Vagina (tissue), 2 donors: ENCODE data around the gene SLC44A3. TPM values are rescaled to one million over a fixed set of nuclear protein-coding genes. Genes with fewer than 3 reads are reported as not detected.

Experiments
- DNase-seq, 2 donors: peaks; one replicate each; pipeline ENCODE4 v3.0.0-alpha.2; 2017; ENCODE audit errors: extremely low spot score in 2 of 2
- H3K27ac ChIP-seq: fragments of 200-600 bp; sonication (generic); one replicate; pipeline ENCODE4 v1.5.1; 2019
- H3K27me3 ChIP-seq: fragments of 200-600 bp; sonication (generic); one replicate; pipeline ENCODE4 v1.5.1; 2019
- H3K36me3 ChIP-seq, 2 donors: fragments of 200-600 bp; sonication (generic); one replicate each; pipeline ENCODE4 v1.5.1; 2017 to 2019
- H3K4me1 ChIP-seq: fragments of 200-600 bp; sonication (generic); one replicate; pipeline ENCODE4 v1.5.1; 2019
- H3K4me3 ChIP-seq, 2 donors: fragments of 200-600 bp; sonication (generic); 1 replicate in 1 of 2; 2 replicates in 1 of 2; pipeline ENCODE4 v1.5.1; 2016 to 2019
- H3K9me3 ChIP-seq: fragments of 200-600 bp; sonication (generic); one replicate; pipeline ENCODE4 v1.5.1; 2019
- CTCF ChIP-seq, 3 experiments: fragments of 450-650 bp in 2 of 3; fragments of 200-600 bp in 1 of 3; sonication (generic) in 1 of 3; IDR thresholded peaks; one replicate each; pipeline ENCODE4 v1.5.1; 2017 to 2019; ENCODE audit warnings: antibody characterized with exemption in 3 of 3, mild to moderate bottlenecking in 2 of 3, moderate library complexity in 2 of 3
- POLR2A ChIP-seq, 2 donors: fragments of 450-650 bp; IDR thresholded peaks; one replicate each; pipeline ENCODE4 v1.6.1; 2017; ENCODE audit warnings: antibody characterized with exemption in 2 of 2, mild to moderate bottlenecking in 2 of 2, moderate library complexity in 2 of 2
- POLR2AphosphoS5 ChIP-seq, 2 donors: sonication (generic); formaldehyde crosslinking; IDR thresholded peaks; one replicate each; pipeline ENCODE4 v1.9.0; 2017; ENCODE audit warnings: antibody characterized with exemption in 2 of 2, mild to moderate bottlenecking in 2 of 2, low read depth in 1 of 2; ENCODE audit not compliant: insufficient read depth in 1 of 2
- intact Hi-C: fragments of 100-400 bp; cut with DNase I; formaldehyde crosslinking; loops from one replicate; pipeline ENCODE4 v1.15.1; 2023
- total RNA-seq: library from RNA; depleted of rRNA; stranded (reverse); fragments of >200 nt; gene quantifications from one replicate; pipeline ENCODE4 v1.2.3, GENCODE V29; 2016

Gene SLC44A3
- total RNA-seq, 1 donor from 2014 or later, result 6.6 TPM

DNA sequence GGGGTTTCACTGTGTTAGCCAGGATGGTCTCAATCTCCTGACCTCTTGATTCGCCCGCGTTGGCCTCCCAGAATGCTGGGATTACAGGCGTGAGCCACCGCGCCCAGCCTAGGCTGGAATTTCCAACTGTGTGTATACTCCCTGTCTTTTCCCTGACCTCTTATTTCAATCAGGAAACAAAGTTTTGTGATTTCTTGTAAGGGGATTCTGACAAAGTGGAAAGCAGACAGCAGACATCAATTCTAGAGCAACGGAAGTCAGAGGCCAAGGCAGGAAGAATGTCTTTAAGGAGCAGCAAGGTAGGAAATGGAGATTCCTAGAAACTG is 36.0 kb upstream of the SLC44A3 start:
- H3K27ac ChIP-seq, result peak overlapping the region; percentile 73
- H3K36me3 ChIP-seq, result no peaks in the 10 kb centered on the region
- no peaks in the 10 kb centered on the region for H3K9me3 ChIP-seq
- no peak for DNase-seq
- peaks cover 24% of the 10 kb centered on the region for H3K4me1 ChIP-seq
- no peak overlapping the region for H3K4me3 ChIP-seq
- intact Hi-C loops, result no loop called here
- TF ChIP-seq CTCF (IDR thresholded peaks at IDR 0.05) (no peak), POLR2A (IDR thresholded peaks at IDR 0.05) (no peak), POLR2AphosphoS5 (IDR thresholded peaks at IDR 0.05; ENCODE audit: insufficient read depth in 1 of 2, low read depth in 1 of 2) (no peak)
- no peaks in the 10 kb centered on the region for H3K27me3 ChIP-seq

DNA sequence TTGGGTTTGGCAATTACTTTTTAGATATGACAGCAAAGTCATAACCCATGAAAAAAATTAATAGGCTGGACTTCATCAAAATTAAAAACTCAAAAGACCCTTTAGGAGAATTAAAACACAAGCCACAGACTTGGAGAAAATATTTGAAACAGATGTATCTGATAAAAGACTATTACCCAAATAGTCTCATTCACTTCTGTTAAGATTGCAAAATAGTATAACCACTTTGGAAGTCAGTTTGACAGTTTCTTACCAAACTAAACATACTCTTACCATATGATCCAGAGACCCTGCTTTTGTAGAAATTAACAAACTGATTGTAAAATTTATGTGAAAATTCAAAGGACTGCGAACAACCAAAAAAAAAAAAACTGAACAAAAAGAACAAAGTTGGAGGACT is 32.5 kb upstream of the SLC44A3 start:
- no peak for DNase-seq
- no peaks in the 10 kb centered on the region for H3K9me3 ChIP-seq
- H3K4me1 ChIP-seq, result peaks cover 29% of the 10 kb centered on the region
- TF ChIP-seq CTCF (IDR thresholded peaks at IDR 0.05) (no peak), POLR2AphosphoS5 (IDR thresholded peaks at IDR 0.05; ENCODE audit: insufficient read depth in 1 of 2, low read depth in 1 of 2) (no peak), POLR2A (IDR thresholded peaks at IDR 0.05) (no peak)
- H3K27me3 ChIP-seq, result no peaks in the 10 kb centered on the region
- no peak overlapping the region for H3K4me3 ChIP-seq
- intact Hi-C loops, result no loop called here
- no peaks in the 10 kb centered on the region for H3K36me3 ChIP-seq
- H3K27ac ChIP-seq, result no peak overlapping the region

DNA sequence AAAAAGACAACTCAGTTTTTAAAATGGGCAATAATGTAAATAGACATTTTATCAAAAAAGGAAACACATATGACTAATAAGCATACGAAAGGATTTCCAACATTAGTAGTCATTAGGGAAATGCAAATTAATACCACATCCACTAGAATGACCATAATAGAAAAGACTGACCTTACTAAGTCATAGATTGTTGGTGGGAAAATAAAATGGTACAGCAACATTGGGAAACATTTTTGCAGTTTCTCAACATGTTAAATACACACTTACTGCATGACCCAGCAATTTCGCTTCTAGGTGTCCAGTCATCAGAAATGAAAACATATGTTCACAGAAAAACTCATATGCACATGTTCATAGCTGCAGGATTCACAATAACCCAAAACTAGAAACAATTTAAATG is 29.9 kb upstream of the SLC44A3 start:
- intact Hi-C loops, result no loop called here
- Histone ChIP-seq H3K4me3 (no peak overlapping the region), H3K9me3 (no peaks in the 10 kb centered on the region), H3K36me3 (no peaks in the 10 kb centered on the region), H3K4me1 (peaks cover 22% of the 10 kb centered on the region), H3K27me3 (no peaks in the 10 kb centered on the region), H3K27ac (no peak overlapping the region)
- TF ChIP-seq POLR2AphosphoS5 (IDR thresholded peaks at IDR 0.05; ENCODE audit: insufficient read depth in 1 of 2, low read depth in 1 of 2), result no peak
- no peak for TF ChIP-seq CTCF (IDR thresholded peaks at IDR 0.05)
- no peak for TF ChIP-seq POLR2A (IDR thresholded peaks at IDR 0.05)
- no peak for DNase-seq

GRCh38 chr1:94790670-94791069 is 29.5 kb upstream of the SLC44A3 start:
- Histone ChIP-seq H3K27me3 (no peaks in the 10 kb centered on the region), H3K36me3 (no peaks in the 10 kb centered on the region), H3K4me3 (no peak overlapping the region), H3K4me1 (peaks cover 22% of the 10 kb centered on the region), H3K9me3 (no peaks in the 10 kb centered on the region), H3K27ac (no peak overlapping the region)
- TF ChIP-seq POLR2A (IDR thresholded peaks at IDR 0.05) (no peak), POLR2AphosphoS5 (IDR thresholded peaks at IDR 0.05; ENCODE audit: insufficient read depth in 1 of 2, low read depth in 1 of 2) (no peak), CTCF (IDR thresholded peaks at IDR 0.05) (no peak)
- no peak for DNase-seq
- intact Hi-C loops, result no loop called here

- no peaks in the 10 kb centered on the region for H3K27me3 ChIP-seq
- intact Hi-C loops, result no loop called here
- H3K36me3 ChIP-seq, result no peaks in the 10 kb centered on the region
- TF ChIP-seq POLR2AphosphoS5 (IDR thresholded peaks at IDR 0.05; ENCODE audit: insufficient read depth in 1 of 2, low read depth in 1 of 2), result peak; percentile 9 to 56
- TF ChIP-seq POLR2A (IDR thresholded peaks at IDR 0.05), result no peak
- peak in 1 of 3 experiments; percentile 13 for TF ChIP-seq CTCF (IDR thresholded peaks at IDR 0.05)
- no peak overlapping the region for H3K4me3 ChIP-seq
- DNase-seq, result no peak
- H3K9me3 ChIP-seq, result no peaks in the 10 kb centered on the region
- H3K4me1 ChIP-seq, result peaks cover 22% of the 10 kb centered on the region
- peak overlapping the region; percentile 81 for H3K27ac ChIP-seq
These were observed 27.5 kb upstream of the SLC44A3 start for GRCh38 chr1:94792473-94793295.
